Stimulated activated CD8-positive, alpha-beta memory T cell treated with anti-CD3 and anti-CD28 coated beads, Interleukin-7, amount 100 ng/mL, for 48 hours (primary cell): Measurements from ENCODE around the gene WDR7.

ENCODE experiments used
- DNase-seq, 2 donors: peaks; one replicate each; pipeline ENCODE4 v3.0.0-alpha.2; 2020; ENCODE audit warnings: low read depth in 1 of 2; ENCODE audit errors: extremely low read depth in 1 of 2

WDR7 gene

GRCh38 chr18:56789889-56790180 is 138.7 kb downstream of the WDR7 start:
- no peak for DNase-seq

- DNase-seq: no peak
Observed at GRCh38 chr18:56795381-56795780, 144.2 kb downstream of the WDR7 start.

- no peak for DNase-seq
Observed at GRCh38 chr18:56799756-56800155, 148.6 kb downstream of the WDR7 start.

GRCh38 chr18:56803051-56803450 is 151.9 kb downstream of the WDR7 start:
- no peak for DNase-seq

GRCh38 chr18:56804395-56804794 is 153.2 kb downstream of the WDR7 start:
- DNase-seq: no peak

GRCh38 chr18:56807901-56808300 is 156.7 kb downstream of the WDR7 start:
- no peak for DNase-seq

GRCh38 chr18:56812674-56813073 is 161.5 kb downstream of the WDR7 start:
- DNase-seq: no peak

- DNase-seq: no peak
Observed at GRCh38 chr18:56815926-56816325, 164.8 kb downstream of the WDR7 start.

GRCh38 chr18:56823986-56824565 is 172.9 kb downstream of the WDR7 start:
- no peak for DNase-seq

- no peak for DNase-seq
Observed at GRCh38 chr18:56825321-56825720, 174.2 kb downstream of the WDR7 start.

GRCh38 chr18:56825878-56826277 is 174.7 kb downstream of the WDR7 start:
- no peak for DNase-seq

GRCh38 chr18:56831988-56832387 is 180.8 kb downstream of the WDR7 start:
- no peak for DNase-seq

GRCh38 chr18:56835331-56835730 is 184.2 kb downstream of the WDR7 start:
- DNase-seq: no peak

- no peak for DNase-seq
Observed at GRCh38 chr18:56836173-56836572, 185.0 kb downstream of the WDR7 start.

GRCh38 chr18:56841836-56842235 is 190.7 kb downstream of the WDR7 start:
- no peak for DNase-seq

- DNase-seq: no peak
Observed at GRCh38 chr18:56843241-56843640, 192.1 kb downstream of the WDR7 start.

- no peak for DNase-seq
Observed at GRCh38 chr18:56844556-56844955, 193.4 kb downstream of the WDR7 start.

GRCh38 chr18:56851774-56852173 is 200.6 kb downstream of the WDR7 start:
- DNase-seq: no peak

GRCh38 chr18:56853961-56854360 is 202.8 kb downstream of the WDR7 start:
- DNase-seq: no peak

GRCh38 chr18:56861244-56861643 is 210.1 kb downstream of the WDR7 start:
- DNase-seq: no peak

- DNase-seq: no peak
Observed at GRCh38 chr18:56869189-56869777, 218.1 kb downstream of the WDR7 start.

- DNase-seq: no peak
Observed at GRCh38 chr18:56870982-56871381, 219.8 kb downstream of the WDR7 start.

GRCh38 chr18:56872140-56872539 is 221.0 kb downstream of the WDR7 start:
- no peak for DNase-seq
